ENCODE results near the gene PRPF40A.

- TF ChIP-seq CTCF (IDR thresholded peaks at IDR 0.05; ENCODE audit: poor library complexity) (no peak), EZH2 (IDR thresholded peaks at IDR 0.05; ENCODE audit: borderline replicate concordance) (no peak)
Measured at GRCh38 chr2:152720794-152721193, 3.5 kb upstream of the PRPF40A start.
